ENCODE results near the gene ALDH3B2.

ALDH3B2 gene

DNA sequence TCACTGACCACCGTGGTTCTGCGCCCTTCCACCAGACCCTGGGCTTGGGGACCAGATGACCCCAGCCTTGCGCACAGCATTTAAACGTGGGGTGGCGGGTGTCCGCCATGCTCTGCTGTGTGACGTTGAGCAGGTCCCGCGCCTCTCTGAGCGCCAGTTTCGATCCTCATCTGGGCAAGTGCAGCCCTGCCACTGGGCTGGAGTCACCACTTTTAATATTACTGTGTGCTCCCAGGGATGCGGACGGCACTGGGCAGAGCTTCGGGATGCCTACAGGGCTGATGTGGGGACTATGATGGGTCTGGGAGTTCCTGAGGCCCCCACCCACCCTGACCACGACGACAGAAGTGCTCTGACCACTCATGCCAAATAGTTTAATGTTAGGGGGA is 43.5 kb downstream of the ALDH3B2 start:
- H3K27ac ChIP-seq: peak overlapping the region; percentile 96
- no peak; the same call in 1 of the 2 replicates for TF ChIP-seq CTCF (conservative IDR thresholded peaks at IDR 0.05)

GRCh38 chr11:67630228-67630942 is 44.0 kb downstream of the ALDH3B2 start:
- peak overlapping the region; percentile 96 for H3K27ac ChIP-seq

DNA sequence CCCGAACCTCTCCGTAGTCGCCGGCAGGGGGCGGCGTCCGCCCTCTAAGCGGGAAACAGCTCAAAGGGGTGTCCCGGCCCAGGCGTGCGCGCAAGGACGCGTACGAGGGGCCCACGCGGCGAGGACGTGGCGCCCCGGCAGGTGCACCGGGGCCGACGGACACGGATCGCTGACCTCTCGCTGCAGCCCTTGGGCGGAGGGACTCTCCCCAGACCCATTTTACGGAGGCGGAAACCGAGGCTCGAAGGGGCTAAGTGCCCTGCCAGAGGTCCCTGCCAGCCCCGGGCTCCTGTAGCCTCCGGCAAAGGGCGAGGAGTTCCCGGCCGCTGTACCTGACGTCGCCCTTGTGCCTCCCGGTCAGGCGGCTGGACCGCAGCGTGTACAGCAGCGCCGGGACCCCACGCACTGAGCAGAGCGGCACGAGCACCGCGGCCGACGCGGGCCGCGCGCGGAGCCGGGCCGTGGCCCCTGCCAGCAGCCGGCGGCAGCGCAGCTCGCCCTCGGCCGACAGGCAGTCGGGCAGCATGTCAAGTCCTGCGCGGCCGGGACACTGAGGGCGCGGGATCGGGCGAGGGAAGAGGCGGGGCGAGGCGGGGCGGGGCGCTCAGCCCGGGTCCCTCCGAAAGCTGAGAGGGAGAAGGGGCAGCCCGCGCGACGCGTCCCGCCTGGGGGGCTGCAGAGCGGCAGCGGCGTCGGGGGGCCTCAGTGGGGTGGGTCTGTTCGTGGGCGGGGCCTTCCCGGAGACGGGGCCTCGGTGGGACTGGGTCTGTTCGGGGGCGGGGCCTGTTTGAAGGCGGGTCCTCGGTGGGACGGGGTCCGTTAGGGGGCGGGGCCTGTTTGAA is 44.8 kb downstream of the ALDH3B2 start, which contains the start of gene NUDT8:
Gene NUDT8, minus strand, starts transcription at position 552 of the 842 bp plus-strand sequence. Its CDS starts 26 bp downstream, at position 526.
- peak within 1 kb of the TSS; percentile 96 for H3K27ac ChIP-seq
- TF ChIP-seq CTCF (conservative IDR thresholded peaks at IDR 0.05): peak; percentile 100

More at GRCh38 chr11:67630228-67630942, 44.0 kb downstream of the ALDH3B2 start:
- TF ChIP-seq CTCF (conservative IDR thresholded peaks at IDR 0.05): peak; percentile 100

- peak overlapping the region; percentile 96 for H3K27ac ChIP-seq
- no peak for TF ChIP-seq CTCF (conservative IDR thresholded peaks at IDR 0.05)
Measured at GRCh38 chr11:67628710-67629385, 45.6 kb downstream of the ALDH3B2 start.

DNA sequence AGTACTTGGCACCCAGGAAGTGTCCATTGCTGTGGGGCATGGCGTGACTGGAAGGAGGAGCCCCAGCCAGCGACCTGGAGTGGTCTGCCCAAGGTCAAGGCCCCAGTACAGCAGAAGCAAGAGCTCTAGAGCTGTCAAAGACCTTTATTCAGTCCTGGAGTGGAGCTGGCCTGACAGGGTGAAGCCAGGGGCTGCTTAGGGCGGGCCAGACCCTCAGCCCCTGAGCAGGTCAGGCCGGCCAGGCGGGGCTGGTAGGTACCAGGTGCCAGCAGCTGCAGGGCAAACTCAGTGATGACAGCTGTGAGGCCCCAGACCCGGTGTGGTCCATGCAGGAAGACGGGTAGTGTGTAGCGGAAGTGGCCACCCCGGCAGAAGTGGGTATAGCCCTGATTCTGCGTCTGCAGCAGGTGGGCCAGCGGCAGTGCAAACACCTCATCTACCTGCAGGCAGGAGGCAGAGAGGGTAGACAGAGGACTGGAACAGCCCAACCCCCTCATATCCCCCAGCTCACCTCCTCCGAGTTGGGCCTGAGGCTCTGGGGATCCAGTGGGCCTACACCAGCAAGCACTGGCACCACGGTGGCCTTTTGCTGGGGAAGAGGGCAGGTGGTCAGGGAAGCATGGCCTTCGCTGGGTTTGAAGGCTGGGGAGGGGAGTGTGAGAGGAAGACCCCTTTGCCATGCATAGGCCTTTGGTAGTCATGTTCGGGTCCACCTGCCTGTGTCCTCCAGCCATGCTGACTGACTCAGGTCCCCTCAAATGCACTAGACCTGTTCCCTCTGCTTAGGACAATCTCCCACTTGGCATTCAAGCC is 46.4 kb downstream of the ALDH3B2 start:
- no peak for TF ChIP-seq CTCF (conservative IDR thresholded peaks at IDR 0.05)
- H3K27ac ChIP-seq: peak overlapping the region; percentile 96; the same call in 1 of the 2 replicates

- peak overlapping the region; percentile 96; the same call in 1 of the 2 replicates for H3K27ac ChIP-seq
- TF ChIP-seq CTCF (conservative IDR thresholded peaks at IDR 0.05): no peak
Measured at GRCh38 chr11:67627441-67627811, 47.0 kb downstream of the ALDH3B2 start.

All from VCaP (cell line).